ENCODE data around the gene NBEAL2. TPM values are rescaled to one million over a fixed set of nuclear protein-coding genes. Genes with fewer than 3 reads are reported as not detected.

Gene NBEAL2
- 53.9 to 81.1 TPM (median 77.0 TPM) in 5 replicates for total RNA-seq (2022; extraction: Qiagen RNA extraction)

GRCh38 chr3:46978985-46979944, at the start of gene NBEAL2:
NBEAL2 (plus strand) TSS chr3:46979666; CDS start chr3:46979862, 196 bp downstream.

GRCh38 chr3:46976326-46977190, 2.9 kb upstream of the NBEAL2 start, which contains the start of gene CCDC12:
CCDC12 (minus strand) TSS chr3:46976745; CDS start chr3:46976732, 13 bp downstream.

Other genes starting within 250 kb of the NBEAL2 start
- gene MYL3, start 116.2 kb upstream of the NBEAL2 start, total RNA-seq (2022; extraction: Qiagen RNA extraction): 0.14 to 0.21 TPM (median 0.17 TPM) in 4 of 5 replicates, not detected in the other
- 0.85 to 1.3 TPM (median 1.2 TPM) in 5 replicates for gene PTH1R, start 101.9 kb upstream of the NBEAL2 start, total RNA-seq (2022; extraction: Qiagen RNA extraction)
- 57.3 to 101 TPM (median 60.3 TPM) in 5 replicates for gene CCDC12, start 2.9 kb upstream of the NBEAL2 start, total RNA-seq (2022; extraction: Qiagen RNA extraction)
- 16.0 to 28.6 TPM (median 17.8 TPM) in 5 replicates for gene SETD2, start 184.4 kb downstream of the NBEAL2 start, total RNA-seq (2022; extraction: Qiagen RNA extraction)

All from A549 treated with Hydrocortisone at 1 μM for 4 hours (cell line).